OCI-LY1 (cell line): ENCODE measurements around the gene RPL18.

Source experiments
- H2AFZ ChIP-seq: fragments of 200-600 bp; sonication (generic), shearing (Covaris generic); 2 replicates; pipeline ENCODE4 v1.6.0; 2014; ENCODE audit warnings: antibody characterized with exemption, mild to moderate bottlenecking, low read length
- H3F3A ChIP-seq: fragments of 200-600 bp; sonication (generic), shearing (Covaris generic); 2 replicates; pipeline ENCODE4 v1.6.0; 2014; ENCODE audit warnings: mild to moderate bottlenecking, antibody characterized with exemption, low read length, moderate library complexity; ENCODE audit not compliant: insufficient read depth
- H3K27ac ChIP-seq: fragments of 200-600 bp; sonication (generic); 2 replicates; pipeline ENCODE4 v1.5.1; 2014; ENCODE audit warnings: low read length, mixed run types, mild to moderate bottlenecking, low read depth; ENCODE audit not compliant: poor library complexity, severe bottlenecking
- H3K27me3 ChIP-seq: fragments of 200-600 bp; sonication (generic); 2 replicates; pipeline ENCODE4 v1.6.0; 2014; ENCODE audit warnings: antibody characterized with exemption, mild to moderate bottlenecking, low read length, moderate library complexity; ENCODE audit not compliant: insufficient read depth
- H3K36me3 ChIP-seq: fragments of 200-600 bp; sonication (generic); 2 replicates; pipeline ENCODE4 v1.6.1; 2014; ENCODE audit warnings: mild to moderate bottlenecking, antibody characterized with exemption, low read length, moderate library complexity, mixed read lengths; ENCODE audit not compliant: insufficient read depth
- H3K4me1 ChIP-seq: fragments of 200-600 bp; sonication (generic); 2 replicates; pipeline ENCODE4 v1.5.1; 2014; ENCODE audit warnings: mild to moderate bottlenecking, low read length, moderate library complexity; ENCODE audit not compliant: insufficient read depth, severe bottlenecking
- H3K4me2 ChIP-seq: fragments of 200-600 bp; sonication (generic), shearing (Covaris generic); 2 replicates; pipeline ENCODE4 v1.6.1; 2014; ENCODE audit warnings: low read length
- H3K4me3 ChIP-seq: fragments of 200-600 bp; sonication (generic); 2 replicates; pipeline ENCODE4 v1.5.1; 2014; ENCODE audit warnings: low read length, low read depth, mild to moderate bottlenecking, mixed read lengths; ENCODE audit not compliant: poor library complexity, severe bottlenecking
- H3K79me2 ChIP-seq: fragments of 200-600 bp; shearing (Covaris generic); 2 replicates; pipeline ENCODE4 v1.6.1; 2016; ENCODE audit warnings: mixed run types, low read length, mixed read lengths; ENCODE audit not compliant: insufficient read depth
- H3K9ac ChIP-seq: fragments of 200-600 bp; sonication (generic), shearing (Covaris generic); 2 replicates; pipeline ENCODE4 v1.6.1; 2014; ENCODE audit warnings: mild to moderate bottlenecking, low read length, mixed read lengths
- H3K9me2 ChIP-seq: fragments of 200-600 bp; sonication (generic), shearing (Covaris generic); 2 replicates; pipeline ENCODE4 v1.6.1; 2014; ENCODE audit warnings: low read depth, mild to moderate bottlenecking, low read length, mixed read lengths
- H3K9me3 ChIP-seq: fragments of 200-600 bp; shearing (Covaris generic); 2 replicates; pipeline ENCODE4 v1.6.1; 2014; ENCODE audit warnings: low read length, mixed read lengths
- H4K20me1 ChIP-seq: fragments of 200-600 bp; sonication (generic), shearing (Covaris generic); 2 replicates; pipeline ENCODE4 v1.6.0; 2016; ENCODE audit warnings: mild to moderate bottlenecking, low read length; ENCODE audit not compliant: insufficient read depth
- CTCF ChIP-seq: fragments of 200-600 bp; sonication (generic), shearing (Covaris generic); IDR thresholded peaks from 2 replicates; pipeline ENCODE4 v1.5.1; 2017; ENCODE audit warnings: mild to moderate bottlenecking, antibody characterized with exemption, low read length, moderate library complexity, mixed read lengths
- EZH2 ChIP-seq: fragments of 200-600 bp; sonication (generic), shearing (Covaris generic); IDR thresholded peaks from 2 replicates; pipeline ENCODE4 v1.8.0; 2017; ENCODE audit warnings: borderline replicate concordance, mixed run types, mild to moderate bottlenecking, antibody characterized with exemption, low read length, moderate library complexity, mixed read lengths

Gene RPL18

DNA sequence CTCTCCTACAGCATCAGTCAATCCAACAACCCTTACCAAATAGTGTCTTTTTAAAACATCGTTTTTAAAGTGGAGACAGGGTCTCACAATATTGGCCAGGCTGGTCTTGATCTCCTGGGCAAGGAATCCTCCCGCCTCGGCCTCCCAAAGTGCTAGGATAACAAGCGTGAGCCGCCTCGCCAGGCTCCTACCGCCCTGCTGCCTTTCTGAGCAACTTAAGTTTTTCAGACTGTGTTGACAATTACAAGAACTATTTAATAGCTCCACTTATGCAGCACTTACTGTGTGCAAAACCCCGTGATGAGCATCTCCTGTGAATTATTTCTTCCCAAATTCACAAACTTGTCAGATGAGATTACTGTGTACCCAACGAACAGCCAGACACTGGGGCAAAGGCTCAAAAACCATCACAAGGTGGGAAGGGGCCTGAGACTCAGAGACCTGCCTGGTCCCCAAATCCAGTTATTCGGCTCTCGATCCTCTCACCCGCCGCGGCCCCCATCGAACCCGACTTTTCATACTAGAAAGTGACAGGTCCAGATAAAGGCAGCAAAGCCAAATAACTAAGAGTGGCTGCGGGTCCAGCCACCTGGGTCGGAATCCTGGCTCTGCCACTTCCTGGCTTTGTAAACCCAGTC, 581 bp downstream of the RPL18 start:
- Histone ChIP-seq H3K27me3 (no peaks in the 10 kb centered on the region), H3K4me1 (peaks cover 55% of the 10 kb centered on the region), H3K9me3 (no peaks in the 10 kb centered on the region), H3K4me3 (peak overlapping the region; percentile 95), H3K27ac (peak overlapping the region; percentile 65), H2AFZ (no peak overlapping the region), H3K79me2 (peaks cover 20% of the 10 kb centered on the region), H3F3A (no peaks in the 10 kb centered on the region), H3K9me2 (no peaks in the 10 kb centered on the region), H3K9ac (peak overlapping the region; percentile 99), H4K20me1 (no peaks in the 10 kb centered on the region), H3K36me3 (peaks cover 44% of the 10 kb centered on the region), H3K4me2 (peak overlapping the region; percentile 92)
- TF ChIP-seq CTCF (no peak), EZH2 (no peak)

- Histone ChIP-seq H3K27ac (no peak overlapping the region), H3K4me1 (peaks cover 47% of the 10 kb centered on the region)
These were observed 1.6 kb downstream of the RPL18 start for GRCh38 chr19:48617146-48617937.

DNA sequence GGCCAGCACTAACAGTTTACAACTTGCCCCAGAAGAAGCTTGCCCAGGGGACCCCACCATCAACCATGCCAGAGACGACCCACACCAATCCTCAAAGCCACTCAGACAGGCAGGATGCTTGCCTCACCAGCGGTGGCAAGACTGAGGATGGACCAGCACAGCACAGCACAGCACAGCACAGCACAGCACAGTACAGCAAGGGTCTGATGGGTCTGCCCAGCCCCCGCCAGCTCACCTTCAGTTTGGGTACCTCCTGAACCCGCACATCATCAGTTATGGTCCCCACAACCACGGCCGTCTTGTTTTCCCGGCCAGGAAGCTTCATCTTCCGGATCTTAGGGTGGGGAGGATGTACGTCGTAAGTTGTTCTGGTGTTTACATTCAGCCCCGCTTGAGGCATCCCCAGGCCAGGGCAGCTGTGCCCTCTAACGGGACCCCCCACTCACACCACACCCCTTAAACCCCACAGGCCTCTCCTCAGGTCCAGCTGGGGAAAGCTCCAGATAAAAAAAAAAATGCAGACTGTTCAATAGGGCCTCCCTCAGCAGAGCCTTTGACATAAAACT, 2.4 kb downstream of the RPL18 start:
- H2AFZ ChIP-seq, result no peak overlapping the region
- H3K79me2 ChIP-seq, result peaks cover 20% of the 10 kb centered on the region
- H3K4me3 ChIP-seq, result peak overlapping the region; percentile 95
- peaks cover 46% of the 10 kb centered on the region for H3K4me1 ChIP-seq
- no peaks in the 10 kb centered on the region for H3K27me3 ChIP-seq
- no peak overlapping the region for H3K27ac ChIP-seq
- H3K9ac ChIP-seq, result peak overlapping the region; percentile 99
- peak overlapping the region; percentile 92 for H3K4me2 ChIP-seq
- no peaks in the 10 kb centered on the region for H3F3A ChIP-seq
- peaks cover 50% of the 10 kb centered on the region for H3K36me3 ChIP-seq
- no peaks in the 10 kb centered on the region for H3K9me2 ChIP-seq
- TF ChIP-seq EZH2 (no peak), CTCF (no peak)
- no peaks in the 10 kb centered on the region for H3K9me3 ChIP-seq
- no peaks in the 10 kb centered on the region for H4K20me1 ChIP-seq

More at GRCh38 chr19:48617146-48617937, 1.6 kb downstream of the RPL18 start:
- H3K36me3 ChIP-seq, result peaks cover 50% of the 10 kb centered on the region
- H3F3A ChIP-seq, result no peaks in the 10 kb centered on the region
- peaks cover 20% of the 10 kb centered on the region for H3K79me2 ChIP-seq
- H4K20me1 ChIP-seq, result no peaks in the 10 kb centered on the region
- peak overlapping the region; percentile 95 for H3K4me3 ChIP-seq
- no peaks in the 10 kb centered on the region for H3K9me2 ChIP-seq
- H3K9ac ChIP-seq, result peak overlapping the region; percentile 99
- TF ChIP-seq CTCF, result no peak
- no peaks in the 10 kb centered on the region for H3K27me3 ChIP-seq
- H2AFZ ChIP-seq, result no peak overlapping the region
- H3K4me2 ChIP-seq, result peak overlapping the region; percentile 92
- no peaks in the 10 kb centered on the region for H3K9me3 ChIP-seq
